AG04449 (cell line): ENCODE data around the gene HAPLN1.
A peak's percentile ranks its signal among the peaks of the same experiment; 100 is the strongest.

Experiments
- CTCF ChIA-PET: fragments of 350-600 bp; formaldehyde crosslinking; extraction: SDS; loops from one replicate; lab custom pipeline; 2021; ENCODE audit warnings: antibody characterized with exemption; lab: Yijun Ruan, JAX
- POLR2A ChIA-PET: fragments of 400-600, 350-600 bp; formaldehyde crosslinking; extraction: SDS; loops from one replicate; lab custom pipeline; 2020; ENCODE audit warnings: antibody characterized with exemption, inconsistent platforms; lab: Yijun Ruan, JAX
- DNase-seq: peaks from one replicate; pipeline ENCODE4 v3.0.0-alpha.2; 2010; ENCODE audit warnings: low read depth, low spot score
- H3K4me3 ChIP-seq: 2 replicates; pipeline ENCODE4 v1.5.1; 2011; ENCODE audit warnings: low read depth, mild to moderate bottlenecking, control low read depth, low read length
- TF ChIP-seq, protein P1 (sequence below): IDR thresholded peaks from one replicate; pipeline ENCODE4 v1.5.1; 2011; ENCODE audit warnings: mild to moderate bottlenecking, moderate library complexity, low read length, control low read depth, inconsistent platforms; ENCODE audit not compliant: insufficient read depth; ENCODE audit errors: missing control alignments

The HAPLN1 gene

DNA sequence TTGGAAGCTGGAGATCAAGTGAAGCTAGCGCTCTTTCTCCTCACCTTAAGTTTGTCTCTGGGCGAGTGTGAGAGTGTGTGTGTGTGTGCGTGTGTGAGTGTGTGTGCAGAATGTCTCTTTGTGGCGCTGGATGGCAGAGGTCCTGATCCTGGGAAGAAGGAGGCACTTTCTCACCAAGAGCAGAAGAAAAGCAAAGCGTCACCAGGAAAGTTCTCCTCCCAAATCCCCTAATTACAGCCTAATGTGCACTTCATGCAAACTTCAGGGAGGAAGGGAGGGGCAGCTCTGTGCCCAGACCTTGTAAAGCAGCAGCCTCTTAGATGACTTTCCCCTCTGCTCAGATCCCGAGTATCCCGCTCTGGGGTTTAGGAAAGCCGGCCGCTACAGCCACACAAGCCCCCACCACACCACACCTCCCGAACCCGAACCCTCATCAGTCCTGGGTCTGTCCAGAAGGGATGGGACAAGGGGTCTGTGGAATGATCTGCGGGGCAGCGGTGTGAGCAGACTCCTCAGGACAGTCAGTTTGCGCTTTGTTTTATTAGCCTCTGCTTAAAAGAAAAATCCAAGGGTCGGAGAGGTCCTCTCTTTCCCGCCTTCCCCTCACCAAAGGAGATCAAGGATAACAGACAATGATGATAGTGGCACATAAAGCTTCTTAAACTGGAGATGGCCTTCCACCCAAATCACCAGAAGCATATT is at the start of gene HAPLN1:
HAPLN1 (minus strand) TSS at position 20 of the 702 bp plus-strand sequence. CDS start 47,332 bp downstream, outside the sequence.
- peak within 1 kb of the TSS; percentile 74 for H3K4me3 ChIP-seq
- ChIA-PET POLR2A (interaction anchor here (0.6 to 3.3 kb wide), 6 partner anchors 204 to 665 kb away, joined by 3 to 31 read pairs (median 4); no protein-coding TSS in a partner anchor), CTCF (interaction anchor here (1.2 to 7.7 kb wide), 10 partner anchors 9 to 658 kb away, joined by 3 to 97 read pairs (median 6); no protein-coding TSS in a partner anchor)
- TF ChIP-seq, protein P1, sequence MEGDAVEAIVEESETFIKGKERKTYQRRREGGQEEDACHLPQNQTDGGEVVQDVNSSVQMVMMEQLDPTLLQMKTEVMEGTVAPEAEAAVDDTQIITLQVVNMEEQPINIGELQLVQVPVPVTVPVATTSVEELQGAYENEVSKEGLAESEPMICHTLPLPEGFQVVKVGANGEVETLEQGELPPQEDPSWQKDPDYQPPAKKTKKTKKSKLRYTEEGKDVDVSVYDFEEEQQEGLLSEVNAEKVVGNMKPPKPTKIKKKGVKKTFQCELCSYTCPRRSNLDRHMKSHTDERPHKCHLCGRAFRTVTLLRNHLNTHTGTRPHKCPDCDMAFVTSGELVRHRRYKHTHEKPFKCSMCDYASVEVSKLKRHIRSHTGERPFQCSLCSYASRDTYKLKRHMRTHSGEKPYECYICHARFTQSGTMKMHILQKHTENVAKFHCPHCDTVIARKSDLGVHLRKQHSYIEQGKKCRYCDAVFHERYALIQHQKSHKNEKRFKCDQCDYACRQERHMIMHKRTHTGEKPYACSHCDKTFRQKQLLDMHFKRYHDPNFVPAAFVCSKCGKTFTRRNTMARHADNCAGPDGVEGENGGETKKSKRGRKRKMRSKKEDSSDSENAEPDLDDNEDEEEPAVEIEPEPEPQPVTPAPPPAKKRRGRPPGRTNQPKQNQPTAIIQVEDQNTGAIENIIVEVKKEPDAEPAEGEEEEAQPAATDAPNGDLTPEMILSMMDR: no peak
- no peak for DNase-seq

DNA sequence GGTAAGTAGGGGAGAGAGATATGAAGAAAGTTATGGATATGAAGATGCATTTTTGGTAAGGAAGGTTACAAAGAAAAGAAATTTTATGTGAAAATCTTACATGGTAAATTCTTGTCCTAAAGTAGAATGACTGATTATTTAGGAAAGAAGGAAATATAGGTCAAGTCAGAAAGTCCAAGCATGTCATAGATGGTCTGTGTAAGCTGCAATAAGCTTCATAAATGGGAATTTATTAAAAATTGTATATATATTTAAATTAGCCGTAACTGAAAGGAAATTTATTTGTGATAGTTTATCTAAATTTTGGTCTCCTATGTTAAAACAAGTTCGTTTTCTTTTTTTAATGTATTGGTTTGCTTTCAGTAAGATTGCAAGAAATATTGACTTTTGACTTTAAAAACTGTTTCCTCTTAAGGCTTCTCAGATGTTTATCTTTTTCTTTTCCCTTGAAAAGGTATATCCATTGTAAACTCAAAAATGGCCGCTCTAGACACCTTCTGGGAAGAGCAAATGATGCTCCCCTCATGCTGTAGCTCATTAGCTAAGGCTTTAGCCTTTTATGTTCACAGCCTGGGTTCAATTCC is 46.8 kb upstream of the HAPLN1 start:
- ChIA-PET CTCF (interaction anchor here (1.2 kb wide), 1 partner anchor 17 kb away, joined by 3 read pairs; no protein-coding TSS in a partner anchor), POLR2A (no interaction called here)
- no peak for DNase-seq
- no peak overlapping the region for H3K4me3 ChIP-seq
- TF ChIP-seq, protein P1: no peak

DNA sequence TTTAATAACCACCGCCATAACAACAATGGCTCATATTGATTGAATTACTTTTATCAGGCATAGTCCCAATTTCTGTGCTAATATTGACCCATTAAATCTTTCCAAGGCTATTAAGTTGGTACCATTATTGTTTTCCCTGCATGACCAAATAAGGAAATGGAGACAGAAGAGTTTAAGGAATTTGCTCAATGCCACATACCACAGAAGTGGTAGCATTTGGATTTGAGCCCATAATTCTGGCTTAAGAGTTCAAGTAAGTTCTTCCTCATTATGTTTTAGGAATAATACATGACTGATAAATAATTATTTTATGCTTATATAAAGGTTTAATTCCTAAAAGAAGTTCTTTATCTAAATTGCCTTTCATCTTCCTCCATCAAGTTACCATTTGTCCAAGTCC is 43.4 kb upstream of the HAPLN1 start:
- no peak for DNase-seq
- ChIA-PET POLR2A (no interaction called here), CTCF (no interaction called here)
- TF ChIP-seq, protein P1: no peak
- no peak overlapping the region for H3K4me3 ChIP-seq

DNA sequence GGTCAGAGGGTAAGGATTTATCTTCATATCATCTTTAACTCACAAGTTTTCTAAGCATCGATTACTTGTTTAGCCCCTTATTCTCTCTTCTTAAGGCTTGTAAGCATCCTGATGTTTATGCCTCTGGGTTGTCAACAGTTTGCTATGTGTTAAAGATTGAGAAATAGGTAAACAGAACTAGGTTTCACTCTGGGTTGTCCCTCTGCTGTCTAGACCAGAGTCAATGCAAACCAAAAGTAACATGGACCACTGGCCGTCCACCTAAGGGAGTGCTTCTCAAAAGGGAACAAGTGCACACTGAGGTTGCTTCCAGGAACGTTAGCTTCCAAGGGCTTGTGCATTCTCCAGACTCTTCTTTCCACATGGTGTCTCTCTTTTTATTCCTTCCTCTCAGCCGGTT is 39.9 kb upstream of the HAPLN1 start:
- CTCF ChIA-PET: no interaction called here
- POLR2A ChIA-PET: no interaction called here
- TF ChIP-seq, protein P1: no peak
- H3K4me3 ChIP-seq: no peak overlapping the region
- DNase-seq: no peak

DNA sequence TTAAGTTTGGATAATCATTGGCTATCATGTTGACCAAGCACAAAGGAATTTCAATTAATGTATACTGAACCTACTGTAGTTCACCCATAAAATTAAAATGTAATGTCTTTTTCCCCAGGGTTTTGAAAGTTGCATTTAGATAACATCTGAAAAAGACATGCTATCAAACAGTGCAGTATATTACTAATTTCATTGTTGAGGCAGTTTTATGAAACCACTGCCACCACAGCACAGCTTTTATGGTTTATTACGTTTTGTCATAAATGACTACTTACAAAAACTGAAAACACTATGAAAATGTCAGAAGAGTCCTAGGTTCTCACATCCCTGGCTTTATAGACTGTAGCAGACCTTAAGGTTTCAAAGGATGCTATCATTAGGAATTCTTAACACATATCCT is 32.0 kb upstream of the HAPLN1 start:
- ChIA-PET CTCF (no interaction called here), POLR2A (no interaction called here)
- no peak overlapping the region for H3K4me3 ChIP-seq
- TF ChIP-seq, protein P1: no peak
- no peak for DNase-seq

DNA sequence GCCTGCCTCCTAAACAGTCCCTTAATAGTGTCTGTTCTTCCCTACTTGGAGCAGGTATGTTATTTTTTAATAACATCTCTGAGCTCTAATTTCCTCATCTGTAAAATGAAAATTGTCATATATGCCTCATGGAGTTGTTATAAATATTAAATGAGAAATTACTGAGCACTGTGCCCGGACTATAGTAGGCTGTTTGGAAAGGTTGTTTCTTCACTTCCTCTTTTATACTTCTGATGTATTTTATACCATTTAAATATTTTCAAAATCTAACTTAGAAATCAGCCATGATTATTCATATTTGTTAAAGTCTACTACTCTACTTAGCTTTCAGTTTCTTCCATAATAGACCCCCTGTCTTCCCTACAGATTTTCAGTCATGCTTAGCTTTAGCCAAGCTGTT is 30.5 kb upstream of the HAPLN1 start:
- no peak for DNase-seq
- ChIA-PET CTCF (interaction anchor here (1.0 kb wide), 1 partner anchor 17 kb away, joined by 3 read pairs; no protein-coding TSS in a partner anchor), POLR2A (no interaction called here)

More for the DNA sequence above, 30.5 kb upstream of the HAPLN1 start:
- TF ChIP-seq, protein P1: no peak
- H3K4me3 ChIP-seq: no peak overlapping the region
